Measurements from ENCODE around the gene NBAS. TPM values are rescaled to one million over a fixed set of nuclear protein-coding genes. Genes with fewer than 3 reads are reported as not detected.
"Not testable (repeated sequence)": the region's sequence is repeated elsewhere in the genome, so short reads cannot be mapped to it uniquely, and the experiment has no call there.

The NBAS gene
- total RNA-seq, 1 experiment from 2014 or later, result 27.9 TPM

DNA sequence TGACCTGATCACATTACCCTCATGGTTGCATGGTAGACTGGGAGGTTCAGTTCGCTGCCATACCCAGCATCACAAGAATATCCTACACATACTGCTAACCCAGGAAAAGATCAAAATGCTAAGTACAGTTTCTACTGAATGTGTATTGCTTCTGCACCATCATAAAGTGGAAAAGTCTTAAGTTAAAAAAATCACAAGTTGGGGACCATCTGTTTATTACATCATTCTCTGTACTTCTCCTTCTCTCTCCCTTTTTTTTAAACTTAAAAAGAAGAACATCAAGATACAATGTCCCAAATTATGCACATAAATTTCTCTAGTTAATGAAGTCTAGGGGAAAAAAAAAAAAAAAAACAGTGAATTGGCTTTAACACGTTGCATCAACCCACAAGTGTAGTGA, 43.3 kb downstream of the NBAS start:
- peaks cover 2% of the 10 kb centered on the region for H3K36me3 ChIP-seq
- no peak overlapping the region for H3K4me3 ChIP-seq

GRCh38 chr2:15511686-15512085, 49.4 kb downstream of the NBAS start:
- no peak for DNase-seq
- H3K36me3 ChIP-seq, result peaks cover 9% of the 10 kb centered on the region
- H3K27me3 ChIP-seq, result no peaks in the 10 kb centered on the region
- no peak overlapping the region for H3K4me3 ChIP-seq
- H3K9me3 ChIP-seq, result no peaks in the 10 kb centered on the region

More for the DNA sequence above, 43.3 kb downstream of the NBAS start:
- Histone ChIP-seq H3K9me3 (no peaks in the 10 kb centered on the region), H3K27me3 (no peaks in the 10 kb centered on the region)
- DNase-seq, result no peak

DNA sequence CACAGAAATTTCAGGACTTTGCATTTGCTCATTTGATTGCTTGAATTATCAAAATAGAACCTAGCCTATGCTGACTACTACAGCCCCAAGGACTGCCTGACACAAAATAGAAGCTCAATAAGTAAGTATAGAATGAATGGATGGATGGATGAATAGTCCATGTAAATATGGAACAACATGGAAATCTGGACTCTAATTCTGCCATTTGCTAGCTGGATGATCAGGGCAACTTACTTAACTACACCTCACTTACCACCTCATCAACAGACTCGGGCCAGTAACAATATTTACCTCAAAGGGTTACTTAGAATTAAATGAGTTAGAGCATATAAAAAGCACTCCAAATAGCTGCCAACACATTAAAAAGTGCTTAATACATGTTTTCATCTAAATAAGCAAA, 50.6 kb downstream of the NBAS start:
- Histone ChIP-seq H3K27me3 (no peaks in the 10 kb centered on the region), H3K9me3 (no peaks in the 10 kb centered on the region), H3K4me3 (no peak overlapping the region), H3K36me3 (peaks cover 9% of the 10 kb centered on the region)
- DNase-seq, result no peak

GRCh38 chr2:15510131-15510530, 51.0 kb downstream of the NBAS start:
- no peak for DNase-seq
- H3K9me3 ChIP-seq, result no peaks in the 10 kb centered on the region
- H3K27me3 ChIP-seq, result no peaks in the 10 kb centered on the region
- H3K36me3 ChIP-seq, result peaks cover 9% of the 10 kb centered on the region
- no peak overlapping the region for H3K4me3 ChIP-seq

DNA sequence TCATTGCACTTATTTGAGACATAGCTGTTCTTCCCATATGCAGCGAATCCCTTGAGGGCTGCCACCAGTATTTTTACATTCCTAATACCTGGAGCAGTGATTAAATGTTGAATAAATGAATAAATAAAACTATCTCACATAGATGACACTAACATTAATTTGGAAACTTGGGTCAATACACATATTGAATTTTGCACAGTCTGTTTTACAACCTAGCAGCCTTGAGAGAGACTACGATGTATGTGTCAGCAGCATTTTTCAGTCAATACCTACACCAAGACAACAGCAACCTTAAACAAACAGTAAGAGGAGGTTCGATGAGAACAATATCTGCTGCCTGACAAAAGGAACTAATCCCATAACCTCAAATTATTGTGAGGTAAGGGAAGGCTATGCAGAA, 53.4 kb downstream of the NBAS start:
- H3K9me3 ChIP-seq, result no peaks in the 10 kb centered on the region
- H3K36me3 ChIP-seq, result peaks cover 7% of the 10 kb centered on the region
- no peak overlapping the region for H3K4me3 ChIP-seq
- no peak for DNase-seq
- no peaks in the 10 kb centered on the region for H3K27me3 ChIP-seq

DNA sequence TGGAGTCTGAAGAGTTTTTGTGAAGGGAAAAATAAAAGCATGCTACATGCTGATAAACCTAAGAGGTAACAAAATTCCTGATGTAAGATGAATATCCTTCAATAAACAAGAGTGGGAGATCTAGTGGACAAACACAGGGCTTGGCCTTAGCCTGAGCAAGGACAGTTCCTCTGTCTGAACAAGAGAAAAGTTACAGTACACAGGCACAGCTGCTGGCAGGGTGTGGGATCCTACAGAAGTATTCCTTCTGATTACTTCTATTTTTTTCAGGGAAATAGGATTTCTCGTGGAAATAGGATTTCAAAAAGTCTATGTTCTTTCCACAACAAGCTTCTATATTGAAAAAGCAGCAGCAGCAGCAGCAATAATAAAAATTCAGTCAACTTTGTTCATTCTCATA, 54.1 kb downstream of the NBAS start:
- Histone ChIP-seq H3K4me3 (no peak overlapping the region), H3K27me3 (no peaks in the 10 kb centered on the region), H3K36me3 (peaks cover 10% of the 10 kb centered on the region), H3K9me3 (no peaks in the 10 kb centered on the region)
- no peak for DNase-seq

DNA sequence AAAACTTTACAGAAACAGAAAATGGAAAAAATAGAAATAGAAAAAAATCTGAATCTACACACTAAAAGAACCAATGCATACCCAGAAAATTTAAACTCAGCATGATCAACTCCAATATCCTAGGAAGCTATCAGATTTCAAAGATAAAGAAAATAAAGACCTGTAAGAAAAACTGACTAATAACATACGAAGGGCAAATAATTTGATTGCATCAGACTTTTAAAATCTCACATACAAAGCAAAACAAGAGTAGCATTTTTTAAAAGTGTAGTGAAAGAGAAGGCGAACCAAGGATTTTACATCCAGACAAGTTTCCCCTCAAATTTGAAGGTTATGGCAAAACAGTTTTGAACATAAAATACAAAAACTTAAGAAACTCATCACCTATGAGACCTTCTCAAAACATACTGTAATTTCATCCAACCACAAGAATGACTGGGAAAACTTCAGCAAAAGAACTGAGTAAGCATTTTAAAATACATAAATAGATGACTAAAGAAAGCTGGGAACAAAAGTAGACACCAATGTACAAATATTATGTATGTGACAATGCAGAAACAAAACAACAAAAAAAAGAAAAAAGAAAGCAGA, 54.8 kb downstream of the NBAS start:
- Histone ChIP-seq H3K27me3 (no peaks in the 10 kb centered on the region), H3K4me3 (no peak overlapping the region), H3K36me3 (peaks cover 10% of the 10 kb centered on the region), H3K9me3 (no peaks in the 10 kb centered on the region)
- no peak for DNase-seq

GRCh38 chr2:15504882-15505663, 56.1 kb downstream of the NBAS start:
- Histone ChIP-seq H3K9me3 (no peaks in the 10 kb centered on the region), H3K27me3 (no peaks in the 10 kb centered on the region), H3K4me3 (no peak overlapping the region), H3K36me3 (peaks cover 5% of the 10 kb centered on the region; the same call in 1 of the 2 replicates)
- DNase-seq, result no peak

- H3K27me3 ChIP-seq, H3K4me3 ChIP-seq, DNase-seq, H3K36me3 ChIP-seq, H3K9me3 ChIP-seq: not testable (repeated sequence)
Observed at GRCh38 chr2:15499251-15499650, 61.9 kb downstream of the NBAS start.

- Histone ChIP-seq H3K36me3 (0 out of 2 replicates have a peak, but pooled peaks cover 5% of the 10 kb centered on the region), H3K4me3 (no peak overlapping the region), H3K27me3 (no peaks in the 10 kb centered on the region), H3K9me3 (no peaks in the 10 kb centered on the region)
- DNase-seq, result no peak
Observed at GRCh38 chr2:15498554-15498953, 62.6 kb downstream of the NBAS start.

GRCh38 chr2:15494877-15495276, 66.3 kb downstream of the NBAS start:
- no peak for DNase-seq

GRCh38 chr2:15492773-15493325, 68.3 kb downstream of the NBAS start:
- DNase-seq, result no peak
- Histone ChIP-seq H3K9me3 (no peaks in the 10 kb centered on the region), H3K27me3 (no peaks in the 10 kb centered on the region), H3K4me3 (no peak overlapping the region), H3K36me3 (no peaks in the 10 kb centered on the region)

More at GRCh38 chr2:15494877-15495276, 66.3 kb downstream of the NBAS start:
- Histone ChIP-seq H3K4me3 (no peak overlapping the region), H3K27me3 (no peaks in the 10 kb centered on the region), H3K9me3 (no peaks in the 10 kb centered on the region), H3K36me3 (no peaks in the 10 kb centered on the region)

DNA sequence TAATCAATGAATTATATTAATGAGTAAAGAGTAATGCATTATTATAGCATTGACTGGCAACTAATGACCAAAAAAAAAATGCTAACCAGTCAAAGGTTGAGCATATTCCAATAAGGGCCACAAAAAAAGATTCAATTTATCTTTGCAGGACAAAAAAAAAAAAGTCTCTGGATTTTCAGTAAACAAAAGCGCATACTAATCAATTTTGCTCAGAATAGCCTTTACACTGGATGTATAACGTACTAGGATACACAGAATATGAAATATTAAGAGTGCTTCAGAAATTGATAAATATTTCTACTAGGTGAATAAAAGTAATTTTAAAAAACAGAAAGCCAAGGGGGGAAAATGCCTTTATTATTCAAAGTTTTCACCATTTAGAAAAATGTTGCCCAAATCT, 74.4 kb downstream of the NBAS start:
- DNase-seq, result no peak
- H3K36me3 ChIP-seq, result peaks cover 2% of the 10 kb centered on the region
- no peaks in the 10 kb centered on the region for H3K9me3 ChIP-seq
- H3K4me3 ChIP-seq, result no peak overlapping the region
- H3K27me3 ChIP-seq, result no peaks in the 10 kb centered on the region

DNA sequence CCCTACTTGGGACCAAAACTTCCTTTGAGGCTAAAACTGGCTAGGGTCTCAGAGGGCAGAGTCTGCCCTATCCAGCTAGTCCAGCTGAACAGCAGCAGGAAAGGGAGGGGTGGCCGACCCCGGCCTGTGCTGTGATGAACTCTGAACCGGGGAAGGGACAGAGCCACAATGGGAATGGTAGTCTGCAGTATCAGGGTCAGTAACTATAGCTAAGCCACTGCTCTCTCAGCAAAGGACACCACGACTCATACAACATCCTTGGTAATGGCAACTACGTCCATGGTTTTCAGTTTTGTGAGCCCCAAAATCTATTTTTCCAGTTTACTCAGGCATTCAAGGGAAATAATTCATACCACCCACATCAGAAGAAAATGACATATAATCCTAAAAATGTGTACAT, 75.2 kb downstream of the NBAS start:
- Histone ChIP-seq H3K4me3 (no peak overlapping the region), H3K36me3 (peaks cover 2% of the 10 kb centered on the region), H3K27me3 (no peaks in the 10 kb centered on the region)

DNA sequence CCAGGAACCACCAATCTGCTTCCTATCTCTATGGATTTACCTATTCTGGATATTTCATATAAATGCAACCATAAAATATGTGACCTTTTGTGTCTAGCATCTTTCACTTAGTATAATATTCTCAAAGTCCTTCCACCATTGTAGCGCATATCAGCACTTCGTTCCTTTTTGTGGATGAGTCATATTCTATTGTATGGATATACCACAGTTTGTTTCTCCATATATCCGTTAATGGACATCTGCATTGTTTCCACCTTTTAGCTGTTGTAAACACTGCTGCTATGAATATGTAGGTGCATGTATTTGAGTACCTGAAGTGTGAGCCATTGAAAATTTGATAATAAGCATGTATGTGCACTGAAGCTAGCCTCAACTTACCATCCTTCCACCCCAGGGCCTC, 80.1 kb downstream of the NBAS start:
- H3K27me3 ChIP-seq, result no peaks in the 10 kb centered on the region
- H3K36me3 ChIP-seq, result peaks cover 3% of the 10 kb centered on the region
- no peak for DNase-seq
- H3K4me3 ChIP-seq, result no peak overlapping the region
- no peaks in the 10 kb centered on the region for H3K9me3 ChIP-seq

More for the DNA sequence above, 75.2 kb downstream of the NBAS start:
- DNase-seq, result no peak
- no peaks in the 10 kb centered on the region for H3K9me3 ChIP-seq

DNA sequence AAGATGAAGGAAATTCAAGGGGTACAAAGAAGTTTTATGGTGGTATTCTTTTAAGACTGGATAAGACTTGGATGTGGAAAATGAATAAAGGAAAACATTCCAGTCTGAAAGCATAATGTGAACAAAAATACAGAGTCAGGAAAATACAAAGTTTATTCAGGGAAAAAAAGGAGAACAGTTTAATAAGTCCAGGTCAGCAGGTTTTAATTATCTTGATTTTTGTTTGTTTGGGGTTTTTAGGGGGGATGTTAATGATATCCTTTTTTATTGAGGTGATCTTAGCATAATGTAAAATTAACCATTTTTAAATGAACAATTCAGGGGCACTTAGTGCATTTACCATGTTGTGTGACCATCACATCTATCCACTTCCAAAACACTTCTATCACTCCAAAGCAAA, 80.6 kb downstream of the NBAS start:
- H3K9me3 ChIP-seq, result no peaks in the 10 kb centered on the region
- H3K27me3 ChIP-seq, result no peaks in the 10 kb centered on the region
- no peak for DNase-seq
- H3K36me3 ChIP-seq, result peaks cover 8% of the 10 kb centered on the region
- no peak overlapping the region for H3K4me3 ChIP-seq

GRCh38 chr2:15472876-15473275, 88.3 kb downstream of the NBAS start:
- Histone ChIP-seq H3K36me3 (peaks cover 28% of the 10 kb centered on the region), H3K4me3 (no peak overlapping the region), H3K27me3 (no peaks in the 10 kb centered on the region), H3K9me3 (no peaks in the 10 kb centered on the region)
- DNase-seq, result no peak

GRCh38 chr2:15472133-15472532, 89.0 kb downstream of the NBAS start:
- DNase-seq, result no peak
- Histone ChIP-seq H3K4me3 (no peak overlapping the region), H3K36me3 (peaks cover 33% of the 10 kb centered on the region), H3K9me3 (no peaks in the 10 kb centered on the region), H3K27me3 (no peaks in the 10 kb centered on the region)
